ENCODE results near the gene PRXL2A.

PRXL2A gene

GRCh38 chr10:80471715-80472233 is 63.4 kb downstream of the PRXL2A start:
- no peak overlapping the region for H3K4me3 ChIP-seq (ENCODE audit: severe bottlenecking)
- TF ChIP-seq, protein P1, sequence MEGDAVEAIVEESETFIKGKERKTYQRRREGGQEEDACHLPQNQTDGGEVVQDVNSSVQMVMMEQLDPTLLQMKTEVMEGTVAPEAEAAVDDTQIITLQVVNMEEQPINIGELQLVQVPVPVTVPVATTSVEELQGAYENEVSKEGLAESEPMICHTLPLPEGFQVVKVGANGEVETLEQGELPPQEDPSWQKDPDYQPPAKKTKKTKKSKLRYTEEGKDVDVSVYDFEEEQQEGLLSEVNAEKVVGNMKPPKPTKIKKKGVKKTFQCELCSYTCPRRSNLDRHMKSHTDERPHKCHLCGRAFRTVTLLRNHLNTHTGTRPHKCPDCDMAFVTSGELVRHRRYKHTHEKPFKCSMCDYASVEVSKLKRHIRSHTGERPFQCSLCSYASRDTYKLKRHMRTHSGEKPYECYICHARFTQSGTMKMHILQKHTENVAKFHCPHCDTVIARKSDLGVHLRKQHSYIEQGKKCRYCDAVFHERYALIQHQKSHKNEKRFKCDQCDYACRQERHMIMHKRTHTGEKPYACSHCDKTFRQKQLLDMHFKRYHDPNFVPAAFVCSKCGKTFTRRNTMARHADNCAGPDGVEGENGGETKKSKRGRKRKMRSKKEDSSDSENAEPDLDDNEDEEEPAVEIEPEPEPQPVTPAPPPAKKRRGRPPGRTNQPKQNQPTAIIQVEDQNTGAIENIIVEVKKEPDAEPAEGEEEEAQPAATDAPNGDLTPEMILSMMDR (IDR thresholded peaks at IDR 0.05; ENCODE audit: poor library complexity, severe bottlenecking): no peak
- H3K4me1 ChIP-seq (ENCODE audit: insufficient read depth, poor library complexity, severe bottlenecking): peaks cover 75% of the 10 kb centered on the region
- H3K9me3 ChIP-seq (ENCODE audit: severe bottlenecking): no peaks in the 10 kb centered on the region
- H3K27ac ChIP-seq (ENCODE audit: poor library complexity, severe bottlenecking): peak overlapping the region; percentile 100
- ATAC-seq (ENCODE audit: low read depth): peak; percentile 67
- H3K36me3 ChIP-seq (ENCODE audit: low read depth): peaks cover 28% of the 10 kb centered on the region
- no peaks in the 10 kb centered on the region for H3K27me3 ChIP-seq (ENCODE audit: insufficient read depth, poor library complexity, severe bottlenecking)
- DNase-seq (ENCODE audit: low spot score): peak; percentile 98

GRCh38 chr10:80472234-80473095 is 64.1 kb downstream of the PRXL2A start:
- no peak overlapping the region for H3K4me3 ChIP-seq (ENCODE audit: severe bottlenecking)

GRCh38 chr10:80473096-80473657 is 64.8 kb downstream of the PRXL2A start:
- no peak for DNase-seq (ENCODE audit: low spot score)
- Histone ChIP-seq H3K4me1 (ENCODE audit: insufficient read depth, poor library complexity, severe bottlenecking) (peaks cover 74% of the 10 kb centered on the region), H3K4me3 (ENCODE audit: severe bottlenecking) (no peak overlapping the region), H3K27me3 (ENCODE audit: insufficient read depth, poor library complexity, severe bottlenecking) (no peaks in the 10 kb centered on the region), H3K27ac (ENCODE audit: poor library complexity, severe bottlenecking) (peak overlapping the region; percentile 100), H3K9me3 (ENCODE audit: severe bottlenecking) (no peaks in the 10 kb centered on the region), H3K36me3 (ENCODE audit: low read depth) (peaks cover 33% of the 10 kb centered on the region)
- TF ChIP-seq, protein P1 (IDR thresholded peaks at IDR 0.05; ENCODE audit: poor library complexity, severe bottlenecking): no peak
- no peak for ATAC-seq (ENCODE audit: low read depth)

More at GRCh38 chr10:80472234-80473095, 64.1 kb downstream of the PRXL2A start:
- no peaks in the 10 kb centered on the region for H3K27me3 ChIP-seq (ENCODE audit: insufficient read depth, poor library complexity, severe bottlenecking)
- TF ChIP-seq, protein P1 (IDR thresholded peaks at IDR 0.05; ENCODE audit: poor library complexity, severe bottlenecking): no peak
- ATAC-seq (ENCODE audit: low read depth): peak; percentile 72
- no peaks in the 10 kb centered on the region for H3K9me3 ChIP-seq (ENCODE audit: severe bottlenecking)
- H3K27ac ChIP-seq (ENCODE audit: poor library complexity, severe bottlenecking): peak overlapping the region; percentile 100
- DNase-seq (ENCODE audit: low spot score): peak; percentile 78
- H3K36me3 ChIP-seq (ENCODE audit: low read depth): peaks cover 33% of the 10 kb centered on the region
- H3K4me1 ChIP-seq (ENCODE audit: insufficient read depth, poor library complexity, severe bottlenecking): peaks cover 74% of the 10 kb centered on the region

DNA sequence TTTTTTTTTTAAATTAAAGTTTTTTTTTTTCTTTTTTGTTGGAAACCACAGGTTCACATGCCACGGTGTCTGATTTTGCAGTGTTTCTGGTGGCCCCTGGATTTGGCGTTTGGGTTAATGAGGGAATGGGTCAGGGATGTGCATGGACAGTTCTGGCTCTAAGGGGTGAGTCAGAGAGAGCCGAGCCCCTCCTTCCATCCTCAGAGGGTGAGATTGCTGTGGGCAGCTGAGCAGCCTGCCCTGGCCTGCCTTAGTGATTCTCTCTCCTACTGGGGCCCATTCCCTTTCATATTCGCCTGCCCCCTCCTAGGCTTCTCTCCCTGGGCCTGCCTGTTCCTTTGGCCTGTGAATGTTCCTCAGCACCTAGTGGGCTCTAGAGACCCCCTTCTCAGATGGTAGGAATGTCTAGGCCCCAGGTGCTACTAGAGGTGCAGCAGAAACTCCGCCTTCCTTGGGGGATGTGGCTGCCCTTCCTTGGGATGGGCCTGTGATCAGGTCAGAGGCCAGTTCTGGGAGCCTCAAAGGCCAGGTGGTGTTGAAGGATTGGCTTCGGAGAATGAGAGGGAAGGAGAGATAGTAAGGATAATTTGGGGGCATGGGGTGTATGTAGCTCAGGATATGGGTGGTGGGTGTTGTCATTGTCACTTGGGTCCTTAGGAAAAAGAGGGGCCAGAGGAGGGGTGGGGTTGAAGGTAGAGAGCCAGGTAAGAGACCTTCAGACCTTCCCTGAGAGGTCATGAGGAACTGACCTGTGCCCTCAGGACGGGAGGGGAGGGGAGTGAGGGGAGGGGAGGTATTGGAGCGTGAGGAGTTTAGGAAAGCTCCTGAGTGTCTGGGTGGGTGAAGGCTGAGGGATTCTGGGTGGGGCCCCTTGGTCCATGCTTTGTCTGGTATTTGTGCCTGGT is 65.6 kb downstream of the PRXL2A start:
- ATAC-seq (ENCODE audit: low read depth) (peak; percentile 55), DNase-seq (ENCODE audit: low spot score) (no peak)
- H3K4me3 ChIP-seq (ENCODE audit: severe bottlenecking): no peak overlapping the region
- H3K9me3 ChIP-seq (ENCODE audit: severe bottlenecking): no peaks in the 10 kb centered on the region
- H3K4me1 ChIP-seq (ENCODE audit: insufficient read depth, poor library complexity, severe bottlenecking): peaks cover 72% of the 10 kb centered on the region
- TF ChIP-seq, protein P1 (IDR thresholded peaks at IDR 0.05; ENCODE audit: poor library complexity, severe bottlenecking): no peak
- H3K36me3 ChIP-seq (ENCODE audit: low read depth): peaks cover 37% of the 10 kb centered on the region
- no peaks in the 10 kb centered on the region for H3K27me3 ChIP-seq (ENCODE audit: insufficient read depth, poor library complexity, severe bottlenecking)
- peak overlapping the region; percentile 100 for H3K27ac ChIP-seq (ENCODE audit: poor library complexity, severe bottlenecking)
